Measurements from ENCODE around the gene CSTB.
A peak's percentile ranks its signal among the peaks of the same experiment; 100 is the strongest.
"Not testable (repeated sequence)": the region's sequence is repeated elsewhere in the genome, so short reads cannot be mapped to it uniquely, and the experiment has no call there.

CSTB gene, protein sequence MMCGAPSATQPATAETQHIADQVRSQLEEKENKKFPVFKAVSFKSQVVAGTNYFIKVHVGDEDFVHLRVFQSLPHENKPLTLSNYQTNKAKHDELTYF

GRCh38 chr21:43775795-43776430, at the start of gene CSTB:
Gene CSTB, minus strand, starts transcription at chr21:43776308. Its CDS starts 39 bp downstream, at chr21:43776269.
- no peaks in the 10 kb centered on the region for H3K9me3 ChIP-seq (ENCODE audit: control insufficient read depth, insufficient read depth, low read length)
- H3K4me3 ChIP-seq (ENCODE audit: low read depth, low read length) = peak within 1 kb of the TSS; percentile 90
- peak within 1 kb of the TSS; percentile 64; the same call in 1 of the 2 replicates for H3K9ac ChIP-seq (ENCODE audit: low read depth, low read length)
- H3K27ac ChIP-seq (ENCODE audit: low read depth, low read length) = peak within 1 kb of the TSS; percentile 42
- H3K27me3 ChIP-seq (ENCODE audit: control insufficient read depth, insufficient read depth, low read length) = no peaks in the 10 kb centered on the region
- peaks cover 20% of the 10 kb centered on the region for H3K4me1 ChIP-seq (ENCODE audit: control insufficient read depth, insufficient read depth, low read length)
- H3K36me3 ChIP-seq (ENCODE audit: control insufficient read depth, insufficient read depth, low read length) = peaks cover 17% of the 10 kb centered on the region

GRCh38 chr21:43825242-43825935, 49.3 kb upstream of the CSTB start:
- Histone ChIP-seq H3K27ac (ENCODE audit: low read depth, low read length) (no peak overlapping the region), H3K36me3 (ENCODE audit: control insufficient read depth, insufficient read depth, low read length) (no peaks in the 10 kb centered on the region), H3K4me1 (ENCODE audit: control insufficient read depth, insufficient read depth, low read length) (peaks cover 6% of the 10 kb centered on the region; the same call in 1 of the 2 replicates), H3K4me3 (ENCODE audit: low read depth, low read length) (no peak overlapping the region), H3K9ac (ENCODE audit: low read depth, low read length) (no peak overlapping the region), H3K27me3 (ENCODE audit: control insufficient read depth, insufficient read depth, low read length) (no peaks in the 10 kb centered on the region), H3K9me3 (ENCODE audit: control insufficient read depth, insufficient read depth, low read length) (peaks cover 3% of the 10 kb centered on the region; the same call in 1 of the 2 replicates)

- H3K9ac ChIP-seq (ENCODE audit: low read depth, low read length) = no peak overlapping the region
- no peak overlapping the region for H3K27ac ChIP-seq (ENCODE audit: low read depth, low read length)
- H3K36me3 ChIP-seq (ENCODE audit: control insufficient read depth, insufficient read depth, low read length) = no peaks in the 10 kb centered on the region
- H3K27me3 ChIP-seq (ENCODE audit: control insufficient read depth, insufficient read depth, low read length) = no peaks in the 10 kb centered on the region
- peaks cover 3% of the 10 kb centered on the region; the same call in 1 of the 2 replicates for H3K9me3 ChIP-seq (ENCODE audit: control insufficient read depth, insufficient read depth, low read length)
- H3K4me3 ChIP-seq (ENCODE audit: low read depth, low read length) = no peak overlapping the region
- H3K4me1 ChIP-seq (ENCODE audit: control insufficient read depth, insufficient read depth, low read length) = peaks cover 6% of the 10 kb centered on the region; the same call in 1 of the 2 replicates
These were observed 48.5 kb upstream of the CSTB start for GRCh38 chr21:43824333-43825241.

- not testable (repeated sequence) for H3K27me3 ChIP-seq (ENCODE audit: control insufficient read depth, insufficient read depth, low read length); H3K9ac ChIP-seq (ENCODE audit: low read depth, low read length); H3K4me3 ChIP-seq (ENCODE audit: low read depth, low read length); H3K4me1 ChIP-seq (ENCODE audit: control insufficient read depth, insufficient read depth, low read length); H3K9me3 ChIP-seq (ENCODE audit: control insufficient read depth, insufficient read depth, low read length); H3K27ac ChIP-seq (ENCODE audit: low read depth, low read length); H3K36me3 ChIP-seq (ENCODE audit: control insufficient read depth, insufficient read depth, low read length)
These were observed 46.6 kb upstream of the CSTB start for GRCh38 chr21:43822741-43823140.

- not testable (repeated sequence) for H3K4me3 ChIP-seq (ENCODE audit: low read depth, low read length); H3K27ac ChIP-seq (ENCODE audit: low read depth, low read length); H3K36me3 ChIP-seq (ENCODE audit: control insufficient read depth, insufficient read depth, low read length); H3K9ac ChIP-seq (ENCODE audit: low read depth, low read length); H3K27me3 ChIP-seq (ENCODE audit: control insufficient read depth, insufficient read depth, low read length); H3K9me3 ChIP-seq (ENCODE audit: control insufficient read depth, insufficient read depth, low read length); H3K4me1 ChIP-seq (ENCODE audit: control insufficient read depth, insufficient read depth, low read length)
These were observed 46.1 kb upstream of the CSTB start for GRCh38 chr21:43822166-43822565.

DNA sequence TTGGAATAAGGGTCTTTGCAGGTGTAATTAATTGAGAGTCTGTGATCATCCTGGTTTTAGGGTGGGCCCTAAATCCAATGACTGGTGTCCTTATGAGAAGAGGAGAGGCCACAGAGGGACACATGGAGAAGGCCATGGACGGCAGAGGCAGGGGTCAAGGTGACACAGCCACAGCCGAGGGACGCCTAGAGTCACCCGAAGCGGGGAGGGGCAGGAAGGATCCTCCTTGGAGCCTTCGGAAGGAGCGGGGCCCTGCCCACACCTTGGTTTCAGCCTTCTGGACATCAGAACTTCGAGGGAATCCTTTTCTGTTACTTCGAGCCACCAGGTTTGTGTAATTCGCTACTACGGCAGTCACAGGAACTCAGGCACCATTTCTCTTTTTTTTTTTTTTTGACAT, 44.4 kb upstream of the CSTB start:
- Histone ChIP-seq H3K4me3 (ENCODE audit: low read depth, low read length) (no peak overlapping the region), H3K9me3 (ENCODE audit: control insufficient read depth, insufficient read depth, low read length) (peaks cover 3% of the 10 kb centered on the region; the same call in 1 of the 2 replicates), H3K27ac (ENCODE audit: low read depth, low read length) (no peak overlapping the region), H3K27me3 (ENCODE audit: control insufficient read depth, insufficient read depth, low read length) (no peaks in the 10 kb centered on the region), H3K4me1 (ENCODE audit: control insufficient read depth, insufficient read depth, low read length) (no peaks in the 10 kb centered on the region), H3K9ac (ENCODE audit: low read depth, low read length) (no peak overlapping the region), H3K36me3 (ENCODE audit: control insufficient read depth, insufficient read depth, low read length) (no peaks in the 10 kb centered on the region)

- Histone ChIP-seq H3K27ac (ENCODE audit: low read depth, low read length) (no peak overlapping the region), H3K4me1 (ENCODE audit: control insufficient read depth, insufficient read depth, low read length) (peaks cover 2% of the 10 kb centered on the region), H3K36me3 (ENCODE audit: control insufficient read depth, insufficient read depth, low read length) (no peaks in the 10 kb centered on the region), H3K4me3 (ENCODE audit: low read depth, low read length) (no peak overlapping the region), H3K9ac (ENCODE audit: low read depth, low read length) (no peak overlapping the region), H3K27me3 (ENCODE audit: control insufficient read depth, insufficient read depth, low read length) (no peaks in the 10 kb centered on the region), H3K9me3 (ENCODE audit: control insufficient read depth, insufficient read depth, low read length) (peaks cover 3% of the 10 kb centered on the region; the same call in 1 of the 2 replicates)
These were observed 43.6 kb upstream of the CSTB start for GRCh38 chr21:43819511-43820405.

GRCh38 chr21:43818685-43819084, 42.6 kb upstream of the CSTB start:
- no peak overlapping the region for H3K27ac ChIP-seq (ENCODE audit: low read depth, low read length)
- peaks cover 10% of the 10 kb centered on the region for H3K4me1 ChIP-seq (ENCODE audit: control insufficient read depth, insufficient read depth, low read length)
- H3K36me3 ChIP-seq (ENCODE audit: control insufficient read depth, insufficient read depth, low read length) = no peaks in the 10 kb centered on the region
- no peaks in the 10 kb centered on the region for H3K27me3 ChIP-seq (ENCODE audit: control insufficient read depth, insufficient read depth, low read length)
- no peak overlapping the region for H3K9ac ChIP-seq (ENCODE audit: low read depth, low read length)
- no peak overlapping the region for H3K4me3 ChIP-seq (ENCODE audit: low read depth, low read length)
- peaks cover 3% of the 10 kb centered on the region; the same call in 1 of the 2 replicates for H3K9me3 ChIP-seq (ENCODE audit: control insufficient read depth, insufficient read depth, low read length)

- no peaks in the 10 kb centered on the region for H3K36me3 ChIP-seq (ENCODE audit: control insufficient read depth, insufficient read depth, low read length)
- H3K4me3 ChIP-seq (ENCODE audit: low read depth, low read length) = no peak overlapping the region
- no peaks in the 10 kb centered on the region for H3K27me3 ChIP-seq (ENCODE audit: control insufficient read depth, insufficient read depth, low read length)
- H3K9ac ChIP-seq (ENCODE audit: low read depth, low read length) = no peak overlapping the region
- H3K4me1 ChIP-seq (ENCODE audit: control insufficient read depth, insufficient read depth, low read length) = peaks cover 10% of the 10 kb centered on the region
- H3K27ac ChIP-seq (ENCODE audit: low read depth, low read length) = no peak overlapping the region
- H3K9me3 ChIP-seq (ENCODE audit: control insufficient read depth, insufficient read depth, low read length) = peaks cover 3% of the 10 kb centered on the region; the same call in 1 of the 2 replicates
These were observed 41.3 kb upstream of the CSTB start for GRCh38 chr21:43817157-43818086.

Data from HUES48 (cell line).